ENCODE data around the gene GLTP.

DNA sequence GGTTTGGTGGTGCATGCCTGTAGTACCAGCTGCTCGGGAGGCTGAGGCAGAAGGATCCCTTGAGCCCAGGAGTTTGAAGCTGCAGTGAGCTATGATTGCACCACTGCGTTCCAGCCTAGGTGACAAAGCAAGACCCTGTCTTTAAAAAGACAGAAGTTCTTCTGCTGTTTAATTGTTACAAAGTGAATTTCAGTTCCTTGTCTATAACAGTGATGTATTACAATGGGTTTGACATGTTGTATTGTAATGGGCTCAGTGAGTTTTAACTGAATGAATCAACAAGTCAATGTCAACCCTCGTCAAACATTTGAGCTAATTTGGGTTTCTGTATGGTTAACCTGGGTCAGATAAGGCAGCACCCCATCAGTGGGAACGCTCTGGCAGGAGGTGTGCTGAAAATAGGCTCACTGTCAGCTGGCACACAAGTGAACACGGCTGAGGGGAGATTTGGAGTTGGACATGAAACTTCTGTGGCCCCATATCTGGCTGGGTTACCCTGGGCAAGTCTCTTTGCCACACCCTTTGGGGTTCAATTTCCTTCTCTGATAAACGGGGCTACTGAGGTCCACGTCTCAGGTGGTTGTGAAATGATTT lies 33.1 kb downstream of the GLTP start:
- TF ChIP-seq, protein P1, sequence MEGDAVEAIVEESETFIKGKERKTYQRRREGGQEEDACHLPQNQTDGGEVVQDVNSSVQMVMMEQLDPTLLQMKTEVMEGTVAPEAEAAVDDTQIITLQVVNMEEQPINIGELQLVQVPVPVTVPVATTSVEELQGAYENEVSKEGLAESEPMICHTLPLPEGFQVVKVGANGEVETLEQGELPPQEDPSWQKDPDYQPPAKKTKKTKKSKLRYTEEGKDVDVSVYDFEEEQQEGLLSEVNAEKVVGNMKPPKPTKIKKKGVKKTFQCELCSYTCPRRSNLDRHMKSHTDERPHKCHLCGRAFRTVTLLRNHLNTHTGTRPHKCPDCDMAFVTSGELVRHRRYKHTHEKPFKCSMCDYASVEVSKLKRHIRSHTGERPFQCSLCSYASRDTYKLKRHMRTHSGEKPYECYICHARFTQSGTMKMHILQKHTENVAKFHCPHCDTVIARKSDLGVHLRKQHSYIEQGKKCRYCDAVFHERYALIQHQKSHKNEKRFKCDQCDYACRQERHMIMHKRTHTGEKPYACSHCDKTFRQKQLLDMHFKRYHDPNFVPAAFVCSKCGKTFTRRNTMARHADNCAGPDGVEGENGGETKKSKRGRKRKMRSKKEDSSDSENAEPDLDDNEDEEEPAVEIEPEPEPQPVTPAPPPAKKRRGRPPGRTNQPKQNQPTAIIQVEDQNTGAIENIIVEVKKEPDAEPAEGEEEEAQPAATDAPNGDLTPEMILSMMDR (IDR thresholded peaks at IDR 0.05; ENCODE audit: low read depth, low read length), result no peak
- TF ChIP-seq POLR2A (IDR thresholded peaks at IDR 0.05; ENCODE audit: extremely low read depth, insufficient read length) (no peak), MYC (IDR thresholded peaks at IDR 0.05; ENCODE audit: low read depth, low read length) (no peak)
- TF ChIP-seq, protein P2, sequence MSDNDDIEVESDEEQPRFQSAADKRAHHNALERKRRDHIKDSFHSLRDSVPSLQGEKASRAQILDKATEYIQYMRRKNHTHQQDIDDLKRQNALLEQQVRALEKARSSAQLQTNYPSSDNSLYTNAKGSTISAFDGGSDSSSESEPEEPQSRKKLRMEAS (IDR thresholded peaks at IDR 0.05; ENCODE audit: low read depth, low read length), result no peak

Data from NB4 (cell line).